Measurements from ENCODE around the gene FOXJ3. TPM values are rescaled to one million over a fixed set of nuclear protein-coding genes. Genes with fewer than 3 reads are reported as not detected.

FOXJ3 gene
- total RNA-seq, 2 experiments from 2014 or later, result 43.1 to 44.0 TPM

DNA sequence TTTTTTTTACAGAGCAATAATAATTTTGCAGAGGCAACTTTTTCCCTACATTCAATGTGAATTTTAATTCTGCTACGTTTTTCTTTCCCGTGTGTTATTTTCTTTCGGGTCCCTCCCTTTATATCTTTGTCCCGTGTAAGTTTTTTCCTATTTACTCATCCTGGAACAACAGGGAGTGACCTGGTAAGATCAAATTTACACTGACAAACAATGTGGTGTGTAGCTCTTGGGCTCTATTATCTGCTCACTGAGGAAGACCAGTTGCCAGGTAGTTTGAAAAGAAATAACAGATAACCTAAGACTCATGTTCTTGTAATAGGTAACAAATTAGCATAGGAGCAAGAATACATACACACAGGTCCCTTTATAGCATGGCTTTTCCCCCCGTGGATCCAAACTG lies 136.8 kb downstream of the FOXJ3 start:
- DNase-seq, result no peak
- Mint-ChIP-seq H3K4me1 (ENCODE audit: low read depth) (no peaks in the 10 kb centered on the region), H3K4me3 (no peak overlapping the region), H3K27me3 (no peaks in the 10 kb centered on the region), H3K36me3 (ENCODE audit: low read depth) (peaks cover 47% of the 10 kb centered on the region), H3K27ac (no peak overlapping the region), H3K9me3 (peaks cover 10% of the 10 kb centered on the region)
- TF ChIP-seq, protein P1, sequence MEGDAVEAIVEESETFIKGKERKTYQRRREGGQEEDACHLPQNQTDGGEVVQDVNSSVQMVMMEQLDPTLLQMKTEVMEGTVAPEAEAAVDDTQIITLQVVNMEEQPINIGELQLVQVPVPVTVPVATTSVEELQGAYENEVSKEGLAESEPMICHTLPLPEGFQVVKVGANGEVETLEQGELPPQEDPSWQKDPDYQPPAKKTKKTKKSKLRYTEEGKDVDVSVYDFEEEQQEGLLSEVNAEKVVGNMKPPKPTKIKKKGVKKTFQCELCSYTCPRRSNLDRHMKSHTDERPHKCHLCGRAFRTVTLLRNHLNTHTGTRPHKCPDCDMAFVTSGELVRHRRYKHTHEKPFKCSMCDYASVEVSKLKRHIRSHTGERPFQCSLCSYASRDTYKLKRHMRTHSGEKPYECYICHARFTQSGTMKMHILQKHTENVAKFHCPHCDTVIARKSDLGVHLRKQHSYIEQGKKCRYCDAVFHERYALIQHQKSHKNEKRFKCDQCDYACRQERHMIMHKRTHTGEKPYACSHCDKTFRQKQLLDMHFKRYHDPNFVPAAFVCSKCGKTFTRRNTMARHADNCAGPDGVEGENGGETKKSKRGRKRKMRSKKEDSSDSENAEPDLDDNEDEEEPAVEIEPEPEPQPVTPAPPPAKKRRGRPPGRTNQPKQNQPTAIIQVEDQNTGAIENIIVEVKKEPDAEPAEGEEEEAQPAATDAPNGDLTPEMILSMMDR (IDR thresholded peaks at IDR 0.05), result no peak
- CTCF ChIA-PET, result interaction anchor here (1.0 kb wide), 1 partner anchor 25 kb away, joined by 3 read pairs; no protein-coding TSS in a partner anchor
- POLR2A ChIA-PET, result no interaction called here
- no peak for ATAC-seq
- intact Hi-C loops (cut with micrococcal nuclease), result no loop called here

DNA sequence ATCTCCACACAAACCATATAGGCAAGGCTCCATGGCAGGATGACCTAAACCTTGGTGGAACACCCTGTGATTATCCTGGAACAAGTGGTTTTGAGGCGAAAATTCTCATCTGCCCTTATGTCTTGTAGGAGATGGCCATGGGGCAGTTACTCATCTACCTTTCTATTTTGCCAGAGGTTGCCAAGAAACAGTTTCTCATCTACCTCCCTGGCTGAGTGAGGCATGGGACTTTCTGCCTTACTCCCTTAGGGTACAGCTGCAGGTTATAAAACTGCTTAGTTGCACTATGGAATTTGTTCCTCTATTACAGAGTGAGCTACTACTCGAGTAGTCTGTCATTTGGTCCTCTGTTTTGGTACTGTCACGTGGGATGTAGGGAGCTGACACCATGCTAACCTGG lies 139.2 kb downstream of the FOXJ3 start:
- intact Hi-C loops (cut with micrococcal nuclease), result no loop called here

DNA sequence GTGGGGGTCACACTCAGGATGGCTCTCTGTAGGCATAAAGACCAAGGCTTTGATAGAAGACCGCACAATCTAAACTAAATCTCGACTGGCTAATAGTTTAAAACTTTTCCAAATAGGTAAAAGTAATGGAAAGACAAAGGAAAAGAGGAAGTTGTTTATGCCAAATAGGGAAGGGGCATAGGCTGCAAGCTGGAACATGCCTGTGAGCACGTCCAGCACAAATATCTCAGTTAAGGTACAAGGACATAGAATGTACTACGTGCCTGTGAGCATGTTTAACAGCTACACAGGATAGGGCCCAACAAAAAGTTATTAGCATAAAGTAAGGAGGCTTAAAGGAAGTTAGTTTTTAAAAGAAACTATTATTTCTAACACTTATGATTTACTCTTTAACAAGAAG lies 142.9 kb downstream of the FOXJ3 start:
- DNase-seq (no peak), ATAC-seq (no peak)
- H3K4me1 Mint-ChIP-seq (ENCODE audit: low read depth), result peaks cover 2% of the 10 kb centered on the region

More for the DNA sequence above, 139.2 kb downstream of the FOXJ3 start:
- Mint-ChIP-seq H3K9me3 (no peaks in the 10 kb centered on the region), H3K27ac (no peak overlapping the region), H3K27me3 (no peaks in the 10 kb centered on the region), H3K4me1 (ENCODE audit: low read depth) (peaks cover 2% of the 10 kb centered on the region), H3K36me3 (ENCODE audit: low read depth) (peaks cover 32% of the 10 kb centered on the region), H3K4me3 (no peak overlapping the region)
- ChIA-PET POLR2A (no interaction called here), CTCF (interaction anchor here (1.0 kb wide), 1 partner anchor 23 kb away, joined by 3 read pairs; no protein-coding TSS in a partner anchor)
- DNase-seq, result no peak
- TF ChIP-seq, protein P1 (IDR thresholded peaks at IDR 0.05), result no peak
- no peak for ATAC-seq

DNA sequence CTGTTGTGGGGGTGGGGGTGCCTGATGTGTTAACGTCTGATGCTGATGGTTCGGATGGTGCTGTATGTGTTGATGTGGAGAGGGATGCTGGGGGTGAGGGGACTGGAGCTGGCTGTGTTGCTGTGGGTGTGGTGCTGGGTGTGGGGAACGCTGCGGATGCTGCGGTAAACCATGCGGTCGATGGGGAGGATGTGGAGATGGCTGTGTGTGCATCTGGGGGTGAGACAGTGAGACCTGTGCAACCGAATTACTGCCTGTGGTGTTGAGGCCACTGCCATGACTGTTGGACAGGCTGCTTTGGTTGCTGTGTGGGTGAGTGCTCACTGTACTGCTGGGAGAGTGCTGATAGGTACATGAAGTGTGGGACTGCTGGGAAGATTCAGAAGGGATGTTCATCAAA lies 143.7 kb downstream of the FOXJ3 start:
- intact Hi-C loops (cut with micrococcal nuclease), result no loop called here
- Mint-ChIP-seq H3K4me3 (no peak overlapping the region), H3K9me3 (no peaks in the 10 kb centered on the region), H3K27me3 (no peaks in the 10 kb centered on the region), H3K27ac (no peak overlapping the region), H3K36me3 (ENCODE audit: low read depth) (peaks cover 19% of the 10 kb centered on the region), H3K4me1 (ENCODE audit: low read depth) (peaks cover 2% of the 10 kb centered on the region)
- ATAC-seq, result no peak
- TF ChIP-seq, protein P1 (IDR thresholded peaks at IDR 0.05), result no peak
- ChIA-PET POLR2A (no interaction called here), CTCF (interaction anchor here (3.3 kb wide), 1 partner anchor 18 kb away, joined by 16 read pairs; no protein-coding TSS in a partner anchor)
- DNase-seq, result no peak

More for the DNA sequence above, 142.9 kb downstream of the FOXJ3 start:
- ChIA-PET CTCF (interaction anchor here (0.8 to 3.3 kb wide), 3 partner anchors 12 to 18 kb away, joined by 3 to 16 read pairs (median 3); no protein-coding TSS in a partner anchor), POLR2A (no interaction called here)
- intact Hi-C loops (cut with micrococcal nuclease), result no loop called here
- TF ChIP-seq, protein P1 (IDR thresholded peaks at IDR 0.05), result no peak
- no peaks in the 10 kb centered on the region for H3K9me3 Mint-ChIP-seq
- no peaks in the 10 kb centered on the region for H3K27me3 Mint-ChIP-seq
- H3K4me3 Mint-ChIP-seq, result no peak overlapping the region
- H3K27ac Mint-ChIP-seq, result no peak overlapping the region
- peaks cover 25% of the 10 kb centered on the region for H3K36me3 Mint-ChIP-seq (ENCODE audit: low read depth)

DNA sequence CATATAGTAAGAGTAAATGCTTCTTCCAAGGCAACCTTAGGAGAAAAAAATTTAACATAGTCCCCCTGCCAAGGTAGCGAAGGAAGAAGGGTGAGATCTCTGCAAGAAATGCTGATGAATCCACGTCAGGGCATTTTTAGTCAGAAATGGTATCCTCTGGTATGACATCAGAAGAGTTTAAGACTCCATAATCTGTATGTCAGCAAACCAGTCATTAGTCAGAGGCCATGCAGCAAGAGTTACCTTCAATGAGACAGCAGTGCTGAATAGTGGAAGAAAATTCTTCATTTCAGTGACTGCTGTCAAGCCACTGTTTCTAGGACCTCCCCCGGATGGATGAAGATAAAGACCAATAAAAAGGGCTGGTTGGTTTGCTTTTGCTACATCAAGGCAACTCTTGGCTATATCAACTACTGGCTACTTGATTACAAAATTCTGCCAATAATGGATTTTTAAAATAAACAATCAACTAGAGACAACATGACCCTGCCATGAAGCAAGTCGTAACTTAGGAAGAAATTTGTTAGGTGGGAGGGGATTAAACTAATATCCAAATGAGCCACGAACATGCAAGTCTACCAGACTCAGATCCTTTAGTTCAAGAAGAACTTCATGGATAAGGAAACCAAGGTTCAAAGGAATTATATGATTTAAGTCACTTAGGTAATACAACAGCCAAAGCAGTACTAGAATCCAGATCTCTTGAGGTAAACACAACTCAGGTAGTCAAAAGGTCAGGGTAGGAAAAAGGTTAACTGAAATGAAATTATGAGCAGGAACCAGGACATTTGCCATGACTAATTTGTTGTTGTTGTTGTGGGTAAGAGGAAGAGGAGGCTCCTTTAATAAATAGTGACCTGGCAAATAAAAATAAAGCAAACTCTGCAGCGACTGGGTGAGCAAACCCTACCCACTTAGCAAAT lies 144.8 kb downstream of the FOXJ3 start:
- CTCF ChIA-PET, result interaction anchor here (3.3 kb wide), 1 partner anchor 16 kb away, joined by 16 read pairs; no protein-coding TSS in a partner anchor

More for the DNA sequence above, 144.8 kb downstream of the FOXJ3 start:
- peaks cover 5% of the 10 kb centered on the region for H3K4me1 Mint-ChIP-seq (ENCODE audit: low read depth)
- POLR2A ChIA-PET, result no interaction called here
- DNase-seq (no peak), ATAC-seq (no peak)
- H3K27ac Mint-ChIP-seq, result no peak overlapping the region
- TF ChIP-seq, protein P1 (IDR thresholded peaks at IDR 0.05), result no peak
- H3K4me3 Mint-ChIP-seq, result no peak overlapping the region
- H3K27me3 Mint-ChIP-seq, result no peaks in the 10 kb centered on the region
- peaks cover 20% of the 10 kb centered on the region for H3K36me3 Mint-ChIP-seq (ENCODE audit: low read depth)
- H3K9me3 Mint-ChIP-seq, result no peaks in the 10 kb centered on the region
- intact Hi-C loops (cut with micrococcal nuclease), result no loop called here
